Upper lobe of left lung (tissue), 4 donors: ENCODE results near the gene TYW5.

Experiments used
- EP300 ChIP-seq, 4 donors: sonication (generic); formaldehyde crosslinking; IDR thresholded peaks; one replicate each; pipeline ENCODE4 v1.5.1; 2017; ENCODE audit warnings: antibody characterized with exemption in 4 of 4, control low read depth in 2 of 4
- POLR2A ChIP-seq, 4 donors: fragments of 450-650 bp; IDR thresholded peaks; one replicate each; pipeline ENCODE4 v1.5.1; 2016 to 2017; ENCODE audit warnings: antibody characterized with exemption in 4 of 4, mild to moderate bottlenecking in 2 of 4
- TF ChIP-seq, protein P1 (sequence below), 6 experiments: fragments of 450-650 bp in 4 of 6; fragments of 200-600 bp in 2 of 6; sonication (generic) in 2 of 6; IDR thresholded peaks; one replicate each; pipeline ENCODE4 v1.5.1; 2016 to 2019; ENCODE audit warnings: antibody characterized with exemption in 6 of 6

DNA sequence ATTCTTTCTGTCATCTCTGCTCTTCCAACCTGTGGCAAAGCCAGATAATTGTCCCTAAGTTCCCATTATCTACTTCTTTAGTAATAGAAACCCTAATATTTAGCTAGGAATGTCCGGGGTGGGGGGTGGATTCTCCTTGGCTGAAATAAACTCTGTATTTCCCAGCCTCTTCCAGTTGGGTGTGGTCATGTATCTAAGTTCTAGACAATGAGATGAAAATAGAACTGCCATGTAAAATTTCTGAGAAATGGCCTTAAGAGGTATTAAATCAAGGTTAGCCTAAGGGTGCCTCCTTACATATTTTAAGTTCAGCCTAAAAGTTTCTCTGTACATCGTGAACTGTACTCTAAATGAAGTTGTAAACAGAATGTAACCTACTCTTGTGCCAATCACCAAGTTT, 39.6 kb upstream of the TYW5 start:
- TF ChIP-seq, protein P1, sequence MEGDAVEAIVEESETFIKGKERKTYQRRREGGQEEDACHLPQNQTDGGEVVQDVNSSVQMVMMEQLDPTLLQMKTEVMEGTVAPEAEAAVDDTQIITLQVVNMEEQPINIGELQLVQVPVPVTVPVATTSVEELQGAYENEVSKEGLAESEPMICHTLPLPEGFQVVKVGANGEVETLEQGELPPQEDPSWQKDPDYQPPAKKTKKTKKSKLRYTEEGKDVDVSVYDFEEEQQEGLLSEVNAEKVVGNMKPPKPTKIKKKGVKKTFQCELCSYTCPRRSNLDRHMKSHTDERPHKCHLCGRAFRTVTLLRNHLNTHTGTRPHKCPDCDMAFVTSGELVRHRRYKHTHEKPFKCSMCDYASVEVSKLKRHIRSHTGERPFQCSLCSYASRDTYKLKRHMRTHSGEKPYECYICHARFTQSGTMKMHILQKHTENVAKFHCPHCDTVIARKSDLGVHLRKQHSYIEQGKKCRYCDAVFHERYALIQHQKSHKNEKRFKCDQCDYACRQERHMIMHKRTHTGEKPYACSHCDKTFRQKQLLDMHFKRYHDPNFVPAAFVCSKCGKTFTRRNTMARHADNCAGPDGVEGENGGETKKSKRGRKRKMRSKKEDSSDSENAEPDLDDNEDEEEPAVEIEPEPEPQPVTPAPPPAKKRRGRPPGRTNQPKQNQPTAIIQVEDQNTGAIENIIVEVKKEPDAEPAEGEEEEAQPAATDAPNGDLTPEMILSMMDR (IDR thresholded peaks at IDR 0.05) = no peak
- no peak for TF ChIP-seq POLR2A (IDR thresholded peaks at IDR 0.05)
- TF ChIP-seq EP300 (IDR thresholded peaks at IDR 0.05) = no peak
